ENCODE measurements around the gene MSX1. TPM values are rescaled to one million over a fixed set of nuclear protein-coding genes. Genes with fewer than 3 reads are reported as not detected.

The MSX1 gene
- total RNA-seq, 2 donors from 2014 or later = 1.4 to 2.9 TPM

- Histone ChIP-seq H3K4me3 (no peak overlapping the region), H3K27me3 (peaks cover 65 to 73% of the 10 kb centered on the region in 2 donors), H3K9me3 (no peaks in the 10 kb centered on the region), H3K27ac (no peak overlapping the region), H3K4me1 (peaks cover 0 to 40% of the 10 kb centered on the region in 2 donors), H3K36me3 (no peaks in the 10 kb centered on the region)
- no peak for DNase-seq (ENCODE audit: low spot score)
- TF ChIP-seq CTCF (IDR thresholded peaks at IDR 0.05) = no peak
These were observed 12.3 kb downstream of the MSX1 start for GRCh38 chr4:4871573-4872313.

- no peak for DNase-seq (ENCODE audit: low spot score)
- no peak for TF ChIP-seq CTCF (IDR thresholded peaks at IDR 0.05)
- no peaks in the 10 kb centered on the region for H3K36me3 ChIP-seq
- H3K4me3 ChIP-seq = no peak overlapping the region
- peaks cover 0 to 34% of the 10 kb centered on the region in 2 donors for H3K4me1 ChIP-seq
- H3K9me3 ChIP-seq = no peaks in the 10 kb centered on the region
- no peak overlapping the region for H3K27ac ChIP-seq
- H3K27me3 ChIP-seq = peaks cover 62 to 66% of the 10 kb centered on the region in 2 donors
These were observed 12.9 kb downstream of the MSX1 start for GRCh38 chr4:4872314-4872903.

- Histone ChIP-seq H3K9me3 (no peaks in the 10 kb centered on the region), H3K36me3 (no peaks in the 10 kb centered on the region), H3K27ac (no peak overlapping the region), H3K4me3 (no peak overlapping the region), H3K27me3 (peaks cover 55 to 58% of the 10 kb centered on the region in 2 donors), H3K4me1 (peaks cover 0 to 28% of the 10 kb centered on the region in 2 donors)
- TF ChIP-seq CTCF (IDR thresholded peaks at IDR 0.05) = no peak
- DNase-seq (ENCODE audit: low spot score) = no peak
These were observed 13.7 kb downstream of the MSX1 start for GRCh38 chr4:4873203-4873602.

GRCh38 chr4:4874254-4874653 is 14.8 kb downstream of the MSX1 start:
- Histone ChIP-seq H3K36me3 (no peaks in the 10 kb centered on the region), H3K4me1 (peaks cover 0 to 26% of the 10 kb centered on the region in 2 donors), H3K4me3 (no peak overlapping the region), H3K27me3 (peaks cover 44 to 49% of the 10 kb centered on the region in 2 donors), H3K9me3 (no peaks in the 10 kb centered on the region), H3K27ac (no peak overlapping the region)
- TF ChIP-seq CTCF (IDR thresholded peaks at IDR 0.05) = no peak
- DNase-seq (ENCODE audit: low spot score) = no peak

- no peak for DNase-seq (ENCODE audit: low spot score)
- peaks cover 0 to 22% of the 10 kb centered on the region in 2 donors for H3K4me1 ChIP-seq
- no peaks in the 10 kb centered on the region for H3K36me3 ChIP-seq
- no peak overlapping the region for H3K4me3 ChIP-seq
- H3K27me3 ChIP-seq = peaks cover 37 to 40% of the 10 kb centered on the region in 2 donors
- no peak for TF ChIP-seq CTCF (IDR thresholded peaks at IDR 0.05)
- no peak overlapping the region for H3K27ac ChIP-seq
- no peaks in the 10 kb centered on the region for H3K9me3 ChIP-seq
These were observed 15.7 kb downstream of the MSX1 start for GRCh38 chr4:4875147-4875546.
